ENCODE data around the gene SLC9A3. TPM values are rescaled to one million over a fixed set of nuclear protein-coding genes. Genes with fewer than 3 reads are reported as not detected.

The SLC9A3 gene
- total RNA-seq, 1 experiment from 2014 or later = 3.1 TPM

GRCh38 chr5:435156-435790, 89.0 kb downstream of the SLC9A3 start:
- DNase-seq (ENCODE audit: low read depth in 1 of 2, low spot score in 2 of 2) = peak in 1 of 2 experiments; percentile 40

GRCh38 chr5:434443-435146, 89.7 kb downstream of the SLC9A3 start:
- Histone ChIP-seq H3K27me3 (replicated peaks) (no peaks in the 10 kb centered on the region), H3K27ac (no peak overlapping the region), H3K4me1 (replicated peaks) (peaks cover 6% of the 10 kb centered on the region; the same call in 1 of the 2 replicates), H3K9me3 (replicated peaks) (no peaks in the 10 kb centered on the region), H3K36me3 (peaks cover 35% of the 10 kb centered on the region), H3K4me3 (no peak overlapping the region)
- DNase-seq (ENCODE audit: low read depth in 1 of 2, low spot score in 2 of 2) = peak in 1 of 2 experiments; percentile 50

More at GRCh38 chr5:435156-435790, 89.0 kb downstream of the SLC9A3 start:
- Histone ChIP-seq H3K4me1 (replicated peaks) (peaks cover 6% of the 10 kb centered on the region; the same call in 1 of the 2 replicates), H3K9me3 (replicated peaks) (no peaks in the 10 kb centered on the region), H3K27ac (no peak overlapping the region), H3K27me3 (replicated peaks) (no peaks in the 10 kb centered on the region), H3K36me3 (peaks cover 28% of the 10 kb centered on the region), H3K4me3 (no peak overlapping the region)

DNA sequence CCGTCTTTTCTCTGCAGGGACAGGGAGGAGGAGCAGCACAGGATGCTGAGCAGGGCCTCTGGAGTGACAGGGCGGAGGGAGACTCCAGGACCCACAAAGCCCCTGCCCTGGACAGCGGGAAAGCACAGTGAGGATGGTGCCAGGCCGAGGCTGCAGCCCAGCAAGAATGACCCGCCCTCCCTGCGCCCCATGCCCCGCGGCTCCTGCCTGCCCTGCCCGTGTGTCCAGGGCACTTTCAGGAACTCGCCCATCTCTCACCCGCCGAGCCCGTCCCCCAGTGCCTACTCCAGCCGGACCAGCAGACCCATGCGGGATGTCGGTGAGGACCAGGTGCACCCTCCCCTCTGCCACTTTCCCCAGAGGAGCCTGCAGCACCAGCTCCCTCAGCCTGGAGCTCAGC, 90.4 kb downstream of the SLC9A3 start:
- H3K4me1 ChIP-seq (replicated peaks) = peaks cover 6% of the 10 kb centered on the region; the same call in 1 of the 2 replicates
- peak in 1 of 2 experiments; percentile 49 for DNase-seq (ENCODE audit: low read depth in 1 of 2, low spot score in 2 of 2)
- peaks cover 36% of the 10 kb centered on the region for H3K36me3 ChIP-seq
- no peaks in the 10 kb centered on the region for H3K9me3 ChIP-seq (replicated peaks)
- H3K27me3 ChIP-seq (replicated peaks) = no peaks in the 10 kb centered on the region
- no peak overlapping the region for H3K4me3 ChIP-seq
- no peak overlapping the region for H3K27ac ChIP-seq

DNA sequence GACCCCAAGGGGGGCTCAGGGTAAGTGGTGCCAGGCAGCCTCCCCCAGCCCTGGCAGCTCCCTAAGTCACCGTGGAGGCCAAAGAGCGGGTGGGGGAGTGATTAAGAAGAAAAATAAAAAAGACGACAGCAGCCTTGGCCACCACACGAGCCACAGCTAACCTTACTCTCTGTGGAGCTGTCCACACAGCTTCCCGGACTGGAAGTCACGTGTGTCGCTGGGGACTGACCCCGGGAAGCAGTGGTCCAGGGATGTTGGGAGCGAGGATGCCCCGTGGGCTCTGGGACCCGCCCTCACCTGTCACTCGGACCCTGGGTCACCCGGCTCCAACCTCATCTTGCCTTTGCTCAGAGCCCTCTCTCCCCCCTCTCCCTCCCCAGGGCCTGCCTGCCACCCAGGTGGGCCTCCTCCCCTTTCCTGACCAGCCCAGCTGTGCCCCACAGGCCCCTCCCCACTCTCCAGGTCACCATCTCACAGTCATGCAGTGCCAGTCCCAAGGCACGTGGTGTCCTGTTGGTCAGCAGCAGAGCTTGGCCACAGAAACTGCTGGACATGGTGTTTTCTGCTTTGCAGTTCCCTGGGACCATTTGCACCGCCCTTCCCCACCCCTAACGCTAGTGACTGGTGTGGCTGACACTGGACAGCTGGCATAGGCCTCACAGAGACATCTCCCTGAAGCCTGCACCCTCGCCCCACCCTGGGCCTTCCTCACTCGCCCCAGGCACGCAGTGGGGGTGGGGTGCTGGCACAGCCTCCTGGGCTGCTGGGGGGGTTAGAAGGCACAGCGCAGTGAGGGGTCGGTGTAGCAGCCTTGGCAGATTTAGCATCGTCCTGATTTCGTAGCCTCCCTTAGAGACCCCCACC, 91.1 kb downstream of the SLC9A3 start:
- DNase-seq (ENCODE audit: low read depth in 1 of 2, low spot score in 2 of 2) = peak in 1 of 2 experiments; percentile 44
- H3K36me3 ChIP-seq = peaks cover 43% of the 10 kb centered on the region

DNA sequence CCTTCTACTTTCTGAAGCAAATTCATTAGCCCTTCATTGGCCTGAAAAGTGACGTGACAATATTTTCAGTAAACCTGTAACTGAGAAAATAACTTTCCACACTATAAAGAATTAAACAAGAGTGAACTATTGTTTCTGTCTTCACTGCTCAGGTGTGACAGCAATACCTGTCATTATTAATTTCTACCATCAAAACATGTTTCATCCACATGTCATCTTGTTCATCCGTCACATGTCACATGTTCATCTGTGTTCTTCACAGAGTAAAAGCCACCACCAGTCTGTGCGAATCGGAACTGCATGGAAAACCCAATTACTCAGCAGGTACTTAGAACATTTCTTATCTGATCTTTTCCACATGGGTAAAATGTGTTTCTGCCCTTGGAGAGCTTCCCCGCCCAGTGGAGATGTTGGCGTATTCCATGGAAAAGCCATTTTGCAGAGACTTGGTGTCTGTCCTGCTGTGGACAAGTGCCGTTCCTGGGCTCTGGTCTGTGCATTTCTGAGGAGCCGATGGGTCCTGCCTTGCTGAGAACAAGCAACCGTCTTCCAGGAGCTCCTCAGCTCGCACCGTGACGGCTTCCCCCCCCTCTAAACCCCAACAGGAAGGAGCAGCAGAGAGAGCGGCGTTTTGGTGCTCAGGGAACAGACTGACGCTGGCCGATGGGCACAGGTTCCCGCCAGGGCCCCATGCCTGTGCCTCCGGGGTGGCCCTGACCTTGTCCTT, 91.9 kb downstream of the SLC9A3 start:
- H3K4me1 ChIP-seq (replicated peaks) = peaks cover 6% of the 10 kb centered on the region; the same call in 1 of the 2 replicates
- H3K27me3 ChIP-seq (replicated peaks) = no peaks in the 10 kb centered on the region
- H3K36me3 ChIP-seq = peaks cover 51% of the 10 kb centered on the region
- no peak overlapping the region for H3K4me3 ChIP-seq
- H3K27ac ChIP-seq = no peak overlapping the region
- no peaks in the 10 kb centered on the region for H3K9me3 ChIP-seq (replicated peaks)
- peak in 1 of 2 experiments; percentile 41 for DNase-seq (ENCODE audit: low read depth in 1 of 2, low spot score in 2 of 2)

More for the DNA sequence above, 91.1 kb downstream of the SLC9A3 start:
- Histone ChIP-seq H3K4me3 (no peak overlapping the region), H3K4me1 (replicated peaks) (peaks cover 6% of the 10 kb centered on the region; the same call in 1 of the 2 replicates), H3K9me3 (replicated peaks) (no peaks in the 10 kb centered on the region), H3K27ac (no peak overlapping the region), H3K27me3 (replicated peaks) (no peaks in the 10 kb centered on the region)

DNA sequence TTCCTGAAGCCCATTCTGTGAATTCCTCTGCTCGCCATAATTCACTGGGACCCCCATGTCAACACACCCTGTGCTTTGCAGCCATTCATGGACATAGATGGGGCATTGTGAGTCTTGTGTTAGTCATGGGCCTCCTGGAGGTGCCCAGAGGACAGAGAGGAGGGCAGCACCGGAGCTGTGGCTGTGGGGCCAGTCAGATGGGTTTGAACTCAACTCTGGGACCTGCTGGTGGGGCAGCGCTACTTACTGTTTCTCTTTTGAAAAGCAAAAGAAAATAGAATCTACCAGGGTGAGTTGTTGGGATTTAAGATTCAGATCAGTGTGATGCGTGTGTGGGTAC, 92.6 kb downstream of the SLC9A3 start:
- H3K36me3 ChIP-seq = peaks cover 51% of the 10 kb centered on the region
- H3K27me3 ChIP-seq (replicated peaks) = no peaks in the 10 kb centered on the region
- no peaks in the 10 kb centered on the region for H3K9me3 ChIP-seq (replicated peaks)
- H3K27ac ChIP-seq = no peak overlapping the region
- peak in 1 of 2 experiments; percentile 37 for DNase-seq (ENCODE audit: low read depth in 1 of 2, low spot score in 2 of 2)
- no peak overlapping the region for H3K4me3 ChIP-seq
- peaks cover 6% of the 10 kb centered on the region; the same call in 1 of the 2 replicates for H3K4me1 ChIP-seq (replicated peaks)

DNA sequence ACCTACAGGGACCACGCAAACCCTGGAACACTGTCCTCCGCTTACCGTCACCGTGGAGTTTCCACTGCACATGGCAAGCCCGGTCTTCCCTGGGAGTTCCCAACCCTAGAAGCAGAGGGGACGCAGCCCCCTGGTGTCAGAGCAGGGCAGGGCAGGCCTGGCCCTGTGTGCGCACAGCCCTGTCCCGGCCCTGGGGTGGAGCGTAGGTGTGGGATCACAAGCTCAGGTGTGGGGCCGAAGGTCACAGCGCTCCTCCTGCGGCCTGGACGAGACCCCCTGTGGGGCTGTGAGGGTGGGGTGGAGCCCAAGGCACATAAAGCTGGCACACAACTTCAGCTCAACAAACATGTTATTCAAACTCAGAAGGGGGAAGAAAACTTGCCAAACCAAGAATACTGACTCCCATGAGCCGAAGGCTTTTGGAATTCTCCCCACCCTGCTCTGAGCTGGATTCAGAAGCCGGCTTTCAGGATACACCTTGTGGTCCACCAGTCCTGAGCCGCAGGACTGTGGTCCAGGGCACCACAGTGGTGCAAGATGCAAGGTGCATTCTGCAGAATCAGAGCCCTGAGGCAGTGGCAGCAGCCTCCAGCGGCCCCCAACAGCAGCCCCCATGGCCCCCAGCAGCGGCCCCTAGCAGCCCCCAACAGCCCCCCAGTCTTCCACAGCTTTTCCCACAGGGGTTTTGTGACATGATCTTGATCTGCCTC, 93.1 kb downstream of the SLC9A3 start:
- Histone ChIP-seq H3K9me3 (replicated peaks) (no peaks in the 10 kb centered on the region), H3K4me1 (replicated peaks) (peaks cover 6% of the 10 kb centered on the region; the same call in 1 of the 2 replicates), H3K4me3 (no peak overlapping the region), H3K27ac (no peak overlapping the region), H3K27me3 (replicated peaks) (no peaks in the 10 kb centered on the region), H3K36me3 (peaks cover 51% of the 10 kb centered on the region)
- peak; percentile 52 to 78 for DNase-seq (ENCODE audit: low read depth in 1 of 2, low spot score in 2 of 2)

GRCh38 chr5:430214-430925, 93.9 kb downstream of the SLC9A3 start:
- H3K4me3 ChIP-seq = no peak overlapping the region
- H3K27me3 ChIP-seq (replicated peaks) = no peaks in the 10 kb centered on the region
- peaks cover 51% of the 10 kb centered on the region for H3K36me3 ChIP-seq
- peak in 1 of 2 experiments; percentile 45 for DNase-seq (ENCODE audit: low read depth in 1 of 2, low spot score in 2 of 2)
- no peaks in the 10 kb centered on the region for H3K9me3 ChIP-seq (replicated peaks)
- peaks cover 6% of the 10 kb centered on the region; the same call in 1 of the 2 replicates for H3K4me1 ChIP-seq (replicated peaks)
- H3K27ac ChIP-seq = no peak overlapping the region

DNA sequence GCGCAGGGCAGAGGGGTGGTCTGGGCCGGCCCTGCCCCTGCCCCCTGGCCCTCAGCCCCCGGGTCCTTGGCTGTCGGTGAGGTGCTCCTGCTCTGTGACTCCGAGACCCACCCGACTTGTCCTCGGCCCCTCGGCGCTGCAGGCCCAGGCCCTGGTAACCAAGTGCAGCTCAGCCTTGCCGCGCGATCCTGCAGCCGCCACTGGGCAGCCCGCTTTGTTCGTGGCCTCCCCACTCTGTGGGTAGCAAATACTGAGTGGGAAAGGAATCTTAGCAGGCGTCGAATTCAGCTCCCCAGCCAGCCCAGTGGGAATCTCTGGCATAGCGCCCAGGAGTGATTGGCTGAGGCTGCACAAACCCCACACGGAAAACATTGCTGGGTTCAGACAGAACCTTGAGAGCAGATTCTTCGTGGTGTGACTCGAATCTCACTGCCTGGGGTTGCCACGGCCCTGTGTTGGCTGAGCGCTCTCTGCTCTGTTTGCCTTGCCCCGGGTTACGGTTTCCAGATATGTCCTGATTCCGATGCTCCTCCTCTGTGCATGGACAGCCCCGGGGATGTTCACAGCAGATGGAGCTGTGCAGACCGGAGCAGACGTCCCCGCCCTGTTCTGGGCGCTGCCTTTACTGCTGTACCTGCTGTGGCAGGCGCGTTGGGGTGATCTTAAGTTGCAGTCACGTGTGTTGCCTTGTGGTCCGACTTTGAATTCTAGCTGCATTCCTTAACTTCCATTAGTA, 94.6 kb downstream of the SLC9A3 start:
- DNase-seq (ENCODE audit: low read depth in 1 of 2, low spot score in 2 of 2) = peak in 1 of 2 experiments; percentile 47
- no peak overlapping the region for H3K4me3 ChIP-seq
- H3K9me3 ChIP-seq (replicated peaks) = no peaks in the 10 kb centered on the region
- H3K27ac ChIP-seq = no peak overlapping the region
- no peaks in the 10 kb centered on the region for H3K27me3 ChIP-seq (replicated peaks)
- peaks cover 11% of the 10 kb centered on the region for H3K4me1 ChIP-seq (replicated peaks)
- H3K36me3 ChIP-seq = peaks cover 55% of the 10 kb centered on the region

DNA sequence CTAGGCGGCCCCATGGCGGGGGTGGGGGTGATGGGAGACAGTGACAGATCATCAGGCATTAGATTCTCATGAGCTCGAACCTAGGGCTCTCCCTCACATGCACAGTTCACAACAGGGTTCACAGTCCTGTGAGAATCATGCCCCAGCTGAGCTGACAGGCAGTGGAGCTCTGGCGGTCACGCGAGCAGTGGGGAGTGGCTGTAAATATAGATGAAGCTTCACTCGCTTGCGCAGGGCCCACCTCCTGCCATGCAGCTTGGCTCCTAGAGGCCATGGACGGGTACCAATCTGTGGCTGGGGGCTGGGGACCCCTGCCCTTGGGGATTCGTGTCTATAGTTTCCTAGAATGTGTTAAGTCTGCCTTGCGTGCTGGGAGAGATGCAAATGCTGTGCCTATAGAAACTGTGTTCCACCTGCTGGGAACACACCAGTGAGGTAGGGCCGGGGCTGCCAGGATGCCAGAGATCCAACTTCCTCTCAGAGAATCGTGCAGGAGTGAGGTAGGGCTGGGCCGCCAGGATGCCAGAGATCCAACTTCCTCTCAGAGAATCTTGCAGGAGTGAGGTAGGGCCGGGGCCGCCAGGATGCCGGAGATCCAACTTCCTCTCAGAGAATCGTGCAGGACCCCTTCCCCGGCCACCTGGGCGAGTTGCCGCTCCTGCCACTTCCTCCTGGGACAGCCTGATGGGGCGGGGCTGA, 95.3 kb downstream of the SLC9A3 start:
- peaks cover 14% of the 10 kb centered on the region for H3K4me1 ChIP-seq (replicated peaks)
- peaks cover 51% of the 10 kb centered on the region for H3K36me3 ChIP-seq
- no peaks in the 10 kb centered on the region for H3K9me3 ChIP-seq (replicated peaks)
- H3K27ac ChIP-seq = no peak overlapping the region
- H3K27me3 ChIP-seq (replicated peaks) = no peaks in the 10 kb centered on the region
- DNase-seq (ENCODE audit: low read depth in 1 of 2, low spot score in 2 of 2) = peak in 1 of 2 experiments; percentile 44
- H3K4me3 ChIP-seq = no peak overlapping the region

- Histone ChIP-seq H3K27me3 (replicated peaks) (no peaks in the 10 kb centered on the region), H3K27ac (no peak overlapping the region), H3K36me3 (peaks cover 52% of the 10 kb centered on the region), H3K9me3 (replicated peaks) (no peaks in the 10 kb centered on the region), H3K4me3 (no peak overlapping the region), H3K4me1 (replicated peaks) (peaks cover 14% of the 10 kb centered on the region)
- peak in 1 of 2 experiments; percentile 44 for DNase-seq (ENCODE audit: low read depth in 1 of 2, low spot score in 2 of 2)
These were observed 96.0 kb downstream of the SLC9A3 start for GRCh38 chr5:428219-428618.
